Peyer's patch (tissue), 4 donors: Measurements from ENCODE around the gene MCTP2. TPM values are rescaled to one million over a fixed set of nuclear protein-coding genes. Genes with fewer than 3 reads are reported as not detected.

Source experiments
- DNase-seq, 3 donors: peaks; one replicate each; pipeline ENCODE4 v3.0.0-alpha.2; 2017 to 2019
- H3K27ac ChIP-seq, 4 donors: fragments of 200-600 bp; sonication (generic); one replicate each; pipeline ENCODE4 v1.5.1; 2016 to 2019
- H3K27me3 ChIP-seq, 2 donors: fragments of 200-600 bp; sonication (generic); one replicate each; pipeline ENCODE4 v1.5.1; 2019
- H3K36me3 ChIP-seq, 3 donors: fragments of 200-600 bp; sonication (generic); one replicate each; pipeline ENCODE4 v1.5.1; 2016 to 2019
- H3K4me1 ChIP-seq, 4 donors: fragments of 200-600 bp; sonication (generic); one replicate each; pipeline ENCODE4 v1.5.1; 2016 to 2019
- H3K4me3 ChIP-seq, 4 donors: fragments of 200-600 bp; sonication (generic); 1 replicate in 3 of 4; 2 replicates in 1 of 4; pipeline ENCODE4 v1.5.1; 2016 to 2019; ENCODE audit warnings: mild to moderate bottlenecking in 1 of 4
- H3K9me3 ChIP-seq, 4 donors: fragments of 200-600 bp; sonication (generic); one replicate each; pipeline ENCODE4 v1.5.1; 2016 to 2019; ENCODE audit warnings: mild to moderate bottlenecking in 1 of 4
- CTCF ChIP-seq, 6 experiments: fragments of 450-650 bp in 4 of 6; fragments of 200-600 bp in 2 of 6; sonication (generic) in 1 of 6; IDR thresholded peaks; one replicate each; pipeline ENCODE4 v1.5.1; 2017 to 2019; ENCODE audit warnings: antibody characterized with exemption in 6 of 6, mild to moderate bottlenecking in 3 of 6, moderate library complexity in 1 of 6
- POLR2A ChIP-seq, 2 donors: fragments of 450-650 bp; IDR thresholded peaks; one replicate each; pipeline ENCODE4 v1.5.1; 2017; ENCODE audit warnings: antibody characterized with exemption in 2 of 2, mild to moderate bottlenecking in 2 of 2, moderate library complexity in 2 of 2
- total RNA-seq, 4 donors: library from RNA; depleted of rRNA; stranded (reverse); fragments of >200 nt; gene quantifications; one replicate each; pipeline ENCODE4 v1.1.0, GENCODE V29; 2016

MCTP2 gene
- total RNA-seq, 4 donors from 2014 or later = 40.8 to 241 (median 74.0) TPM

- Histone ChIP-seq H3K27me3 (no peaks in the 10 kb centered on the region), H3K4me3 (no peak overlapping the region), H3K9me3 (no peaks in the 10 kb centered on the region), H3K4me1 (no peaks in the 10 kb centered on the region), H3K36me3 (no peaks in the 10 kb centered on the region), H3K27ac (no peak overlapping the region)
- TF ChIP-seq CTCF (IDR thresholded peaks at IDR 0.05) (no peak), POLR2A (IDR thresholded peaks at IDR 0.05) (no peak)
- no peak for DNase-seq
Observed at GRCh38 chr15:94456226-94456625, 224.9 kb downstream of the MCTP2 start.

DNA sequence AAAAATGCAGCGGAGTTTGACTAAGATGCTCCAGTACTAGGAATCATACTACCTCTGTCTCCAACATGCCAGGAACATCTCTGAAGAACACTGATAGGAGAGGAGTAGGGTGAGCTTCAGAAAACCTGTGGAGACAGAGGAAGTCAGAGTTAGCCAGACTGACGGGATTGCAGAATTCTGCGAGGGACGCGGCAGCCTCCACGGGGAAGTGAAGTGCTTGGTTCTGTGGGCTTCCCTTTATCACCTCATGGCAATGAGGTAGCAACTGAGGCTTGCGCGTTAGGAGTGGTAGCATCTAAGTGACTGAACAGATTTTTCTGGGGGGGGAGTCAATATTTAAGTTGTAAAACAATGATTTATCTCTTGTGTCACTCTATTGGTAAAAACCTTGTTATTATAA lies 226.3 kb downstream of the MCTP2 start:
- Histone ChIP-seq H3K36me3 (no peaks in the 10 kb centered on the region), H3K4me3 (no peak overlapping the region), H3K27ac (no peak overlapping the region), H3K9me3 (no peaks in the 10 kb centered on the region), H3K4me1 (no peaks in the 10 kb centered on the region), H3K27me3 (no peaks in the 10 kb centered on the region)
- no peak for DNase-seq
- no peak for TF ChIP-seq POLR2A (IDR thresholded peaks at IDR 0.05)
- TF ChIP-seq CTCF (IDR thresholded peaks at IDR 0.05) = no peak

GRCh38 chr15:94460624-94461023 lies 229.3 kb downstream of the MCTP2 start:
- Histone ChIP-seq H3K36me3 (no peaks in the 10 kb centered on the region), H3K27me3 (no peaks in the 10 kb centered on the region), H3K4me3 (no peak overlapping the region), H3K9me3 (no peaks in the 10 kb centered on the region), H3K4me1 (no peaks in the 10 kb centered on the region), H3K27ac (no peak overlapping the region)
- DNase-seq = no peak
- TF ChIP-seq CTCF (IDR thresholded peaks at IDR 0.05) (no peak), POLR2A (IDR thresholded peaks at IDR 0.05) (no peak)

- TF ChIP-seq CTCF (IDR thresholded peaks at IDR 0.05) (no peak), POLR2A (IDR thresholded peaks at IDR 0.05) (no peak)
- H3K27ac ChIP-seq = no peak overlapping the region
- no peaks in the 10 kb centered on the region for H3K36me3 ChIP-seq
- H3K4me1 ChIP-seq = no peaks in the 10 kb centered on the region
- H3K4me3 ChIP-seq = no peak overlapping the region
- H3K27me3 ChIP-seq = no peaks in the 10 kb centered on the region
- DNase-seq = no peak
- no peaks in the 10 kb centered on the region for H3K9me3 ChIP-seq
Observed at GRCh38 chr15:94467034-94467433, 235.7 kb downstream of the MCTP2 start.

DNA sequence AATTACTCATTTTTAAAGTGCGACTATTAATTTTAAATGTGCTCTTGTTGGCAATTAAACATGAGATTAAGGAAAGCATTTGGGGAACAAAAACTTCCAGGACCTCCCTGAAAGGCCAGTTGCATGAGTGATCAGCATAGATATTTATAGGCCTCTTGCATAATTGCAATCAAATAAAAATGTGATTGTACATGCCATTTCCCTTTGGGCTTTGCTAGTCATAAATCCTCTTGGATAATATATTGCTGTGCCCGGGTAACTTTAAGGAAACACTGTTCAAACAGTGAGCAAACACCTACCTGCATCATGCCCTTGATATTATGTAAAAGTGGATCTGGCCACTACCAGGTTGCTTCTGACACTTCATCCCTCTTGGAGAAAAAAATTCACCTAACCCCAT lies 239.1 kb downstream of the MCTP2 start:
- no peak overlapping the region for H3K27ac ChIP-seq
- DNase-seq = no peak
- no peaks in the 10 kb centered on the region for H3K27me3 ChIP-seq
- H3K4me3 ChIP-seq = no peak overlapping the region
- no peaks in the 10 kb centered on the region for H3K36me3 ChIP-seq
- TF ChIP-seq POLR2A (IDR thresholded peaks at IDR 0.05) (no peak), CTCF (IDR thresholded peaks at IDR 0.05) (no peak)
- no peaks in the 10 kb centered on the region for H3K4me1 ChIP-seq
- no peaks in the 10 kb centered on the region for H3K9me3 ChIP-seq

- no peaks in the 10 kb centered on the region for H3K27me3 ChIP-seq
- no peaks in the 10 kb centered on the region for H3K4me1 ChIP-seq
- no peak for DNase-seq
- TF ChIP-seq POLR2A (IDR thresholded peaks at IDR 0.05) (no peak), CTCF (IDR thresholded peaks at IDR 0.05) (no peak)
- H3K4me3 ChIP-seq = no peak overlapping the region
- no peaks in the 10 kb centered on the region for H3K9me3 ChIP-seq
- H3K36me3 ChIP-seq = peaks cover 0 to 16% (median 0%) of the 10 kb centered on the region in 3 donors
- H3K27ac ChIP-seq = no peak overlapping the region
Observed at GRCh38 chr15:94476686-94477085, 245.3 kb downstream of the MCTP2 start.
